ENCODE results near the gene QSOX2. TPM values are rescaled to one million over a fixed set of nuclear protein-coding genes. Genes with fewer than 3 reads are reported as not detected.
A peak's percentile ranks its signal among the peaks of the same experiment; 100 is the strongest.

Gene QSOX2
- total RNA-seq, 1 experiment from 2014 or later, result 48.0 TPM

GRCh38 chr9:136198605-136199083 is 47.0 kb downstream of the QSOX2 start:
- H3K9me3 ChIP-seq (replicated peaks), result no peaks in the 10 kb centered on the region
- H3K4me1 ChIP-seq, result no peaks in the 10 kb centered on the region
- H3K27ac ChIP-seq, result no peak overlapping the region
- H3K27me3 ChIP-seq, result peaks cover 10% of the 10 kb centered on the region
- no peak overlapping the region for H3K4me3 ChIP-seq
- no peaks in the 10 kb centered on the region for H3K36me3 ChIP-seq
- no peak for DNase-seq

- no peaks in the 10 kb centered on the region for H3K36me3 ChIP-seq
- DNase-seq, result no peak
Measured at GRCh38 chr9:136197930-136198604, 47.5 kb downstream of the QSOX2 start.

DNA sequence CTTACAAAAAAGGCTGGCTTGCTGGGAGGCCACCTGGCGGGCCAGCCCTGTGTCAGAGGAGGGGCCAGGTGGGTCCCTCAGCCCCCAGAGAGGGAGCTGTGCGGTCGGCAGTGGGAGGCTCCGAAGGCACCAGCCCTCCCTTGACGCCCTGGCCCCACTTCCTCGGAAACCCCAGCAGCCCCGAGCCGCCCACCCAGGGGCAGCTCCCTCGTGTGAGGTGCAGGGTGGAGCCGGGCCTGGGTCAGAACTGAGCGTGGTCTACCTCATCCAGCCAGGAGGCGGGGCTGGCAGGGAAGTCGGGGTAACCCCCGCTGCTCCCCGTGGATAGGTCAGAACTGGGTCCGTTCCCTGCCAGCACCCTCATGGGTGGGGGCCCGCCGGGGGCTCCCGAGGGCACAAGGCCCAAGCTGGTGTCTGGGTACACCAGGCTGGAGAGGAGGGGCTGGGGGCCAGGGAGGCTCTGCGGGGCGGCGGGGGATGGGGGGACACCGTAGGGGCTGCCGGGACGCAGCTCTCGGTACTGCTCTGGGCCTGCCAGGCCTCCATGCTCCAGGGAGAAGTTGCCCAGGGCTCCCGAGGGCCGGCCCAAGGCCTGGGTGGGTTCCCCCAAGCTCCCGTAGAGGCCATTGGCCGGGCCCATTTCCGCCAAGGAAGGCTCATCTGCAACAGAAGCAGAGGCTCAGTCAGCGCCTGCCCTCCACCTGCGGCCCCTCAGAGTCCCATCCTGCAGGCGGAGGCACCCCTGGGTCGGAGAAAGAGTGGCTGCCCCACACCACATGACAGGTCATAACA is 48.3 kb downstream of the QSOX2 start:
- no peak overlapping the region for H3K4me3 ChIP-seq
- peaks cover 10% of the 10 kb centered on the region for H3K27me3 ChIP-seq
- 0 out of 2 replicates have a peak, but pooled peaks cover under 1% of the 10 kb centered on the region for H3K4me1 ChIP-seq

More at GRCh38 chr9:136197930-136198604, 47.5 kb downstream of the QSOX2 start:
- no peak overlapping the region for H3K4me3 ChIP-seq
- H3K9me3 ChIP-seq (replicated peaks), result no peaks in the 10 kb centered on the region
- peaks cover 10% of the 10 kb centered on the region for H3K27me3 ChIP-seq
- H3K27ac ChIP-seq, result no peak overlapping the region
- H3K4me1 ChIP-seq, result no peaks in the 10 kb centered on the region

DNA sequence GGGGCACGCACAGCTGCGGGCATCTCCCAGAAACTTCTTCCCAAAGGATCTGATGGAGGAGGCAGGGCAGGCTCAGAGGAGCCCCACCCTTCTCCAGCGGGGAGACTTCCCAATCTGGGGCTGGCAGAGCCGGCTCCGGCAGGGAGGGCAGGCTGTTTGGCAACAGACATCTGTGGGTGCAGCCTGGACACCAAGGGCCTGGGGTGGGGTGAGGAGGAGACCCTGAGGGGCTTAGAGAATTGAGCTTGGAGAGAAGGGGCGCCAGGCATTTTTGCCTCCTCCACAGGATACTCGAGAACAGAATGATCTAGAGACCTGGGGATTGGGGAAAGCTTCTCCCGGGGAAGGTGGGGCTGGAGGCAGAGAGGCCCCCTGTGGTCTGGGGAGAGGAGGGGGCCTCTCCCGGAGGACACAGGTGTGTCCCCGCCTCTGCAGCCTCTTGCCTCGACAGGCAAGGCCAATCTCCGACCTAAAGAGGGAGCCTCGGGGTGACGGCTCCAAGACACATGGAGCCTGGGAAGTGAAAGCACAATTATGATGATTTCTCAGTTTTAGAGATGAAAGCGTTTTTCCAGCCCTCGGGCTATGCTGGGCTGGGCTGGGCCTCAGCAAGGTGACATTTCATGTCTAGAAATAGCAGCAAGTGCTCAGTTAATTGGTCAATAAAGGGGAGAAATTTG is 49.1 kb downstream of the QSOX2 start:
- H3K9me3 ChIP-seq (replicated peaks), result no peaks in the 10 kb centered on the region
- peaks cover 10% of the 10 kb centered on the region for H3K27me3 ChIP-seq

More for the DNA sequence above, 48.3 kb downstream of the QSOX2 start:
- DNase-seq, result no peak
- Histone ChIP-seq H3K9me3 (replicated peaks) (no peaks in the 10 kb centered on the region), H3K36me3 (no peaks in the 10 kb centered on the region), H3K27ac (no peak overlapping the region)

GRCh38 chr9:136194540-136194939 is 51.1 kb downstream of the QSOX2 start:
- H3K9me3 ChIP-seq (replicated peaks), result no peaks in the 10 kb centered on the region
- H3K27me3 ChIP-seq, result peaks cover 10% of the 10 kb centered on the region
- no peaks in the 10 kb centered on the region for H3K36me3 ChIP-seq
- no peak for DNase-seq
- H3K4me3 ChIP-seq, result no peak overlapping the region
- H3K27ac ChIP-seq, result no peak overlapping the region
- H3K4me1 ChIP-seq, result peaks cover 22% of the 10 kb centered on the region

More for the DNA sequence above, 49.1 kb downstream of the QSOX2 start:
- Histone ChIP-seq H3K4me3 (no peak overlapping the region), H3K27ac (no peak overlapping the region), H3K36me3 (no peaks in the 10 kb centered on the region), H3K4me1 (peaks cover 7% of the 10 kb centered on the region; the same call in 1 of the 2 replicates)
- DNase-seq, result no peak

DNA sequence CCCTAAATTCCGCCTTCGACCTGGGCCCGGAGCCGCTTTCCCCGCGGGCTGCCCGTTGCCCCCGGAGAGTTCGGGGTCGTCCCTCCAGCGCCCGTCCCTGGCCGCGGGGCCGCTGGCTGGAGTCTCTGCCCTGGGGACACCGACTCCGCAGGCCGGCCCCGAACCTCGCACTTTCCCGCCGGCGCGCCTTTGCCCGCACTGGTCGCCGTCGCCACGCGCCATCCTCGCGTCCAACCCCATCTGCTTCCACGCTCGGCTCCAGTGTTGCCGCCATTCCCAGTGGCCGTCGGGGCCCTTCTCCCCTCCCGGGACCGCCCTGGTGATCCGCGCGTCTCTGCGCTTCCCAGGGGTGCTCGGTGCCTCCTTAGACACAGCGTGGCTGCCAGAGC is 51.7 kb downstream of the QSOX2 start:
- peaks cover 10% of the 10 kb centered on the region for H3K27me3 ChIP-seq
- no peaks in the 10 kb centered on the region for H3K36me3 ChIP-seq
- no peak for DNase-seq
- H3K4me3 ChIP-seq, result no peak overlapping the region
- no peak overlapping the region for H3K27ac ChIP-seq
- H3K4me1 ChIP-seq, result peaks cover 29% of the 10 kb centered on the region
- H3K9me3 ChIP-seq (replicated peaks), result no peaks in the 10 kb centered on the region

GRCh38 chr9:136193127-136193890 is 52.3 kb downstream of the QSOX2 start:
- Histone ChIP-seq H3K4me3 (no peak overlapping the region), H3K27me3 (peaks cover 10% of the 10 kb centered on the region), H3K36me3 (no peaks in the 10 kb centered on the region), H3K4me1 (peaks cover 30% of the 10 kb centered on the region), H3K27ac (no peak overlapping the region), H3K9me3 (replicated peaks) (no peaks in the 10 kb centered on the region)
- DNase-seq, result no peak

DNA sequence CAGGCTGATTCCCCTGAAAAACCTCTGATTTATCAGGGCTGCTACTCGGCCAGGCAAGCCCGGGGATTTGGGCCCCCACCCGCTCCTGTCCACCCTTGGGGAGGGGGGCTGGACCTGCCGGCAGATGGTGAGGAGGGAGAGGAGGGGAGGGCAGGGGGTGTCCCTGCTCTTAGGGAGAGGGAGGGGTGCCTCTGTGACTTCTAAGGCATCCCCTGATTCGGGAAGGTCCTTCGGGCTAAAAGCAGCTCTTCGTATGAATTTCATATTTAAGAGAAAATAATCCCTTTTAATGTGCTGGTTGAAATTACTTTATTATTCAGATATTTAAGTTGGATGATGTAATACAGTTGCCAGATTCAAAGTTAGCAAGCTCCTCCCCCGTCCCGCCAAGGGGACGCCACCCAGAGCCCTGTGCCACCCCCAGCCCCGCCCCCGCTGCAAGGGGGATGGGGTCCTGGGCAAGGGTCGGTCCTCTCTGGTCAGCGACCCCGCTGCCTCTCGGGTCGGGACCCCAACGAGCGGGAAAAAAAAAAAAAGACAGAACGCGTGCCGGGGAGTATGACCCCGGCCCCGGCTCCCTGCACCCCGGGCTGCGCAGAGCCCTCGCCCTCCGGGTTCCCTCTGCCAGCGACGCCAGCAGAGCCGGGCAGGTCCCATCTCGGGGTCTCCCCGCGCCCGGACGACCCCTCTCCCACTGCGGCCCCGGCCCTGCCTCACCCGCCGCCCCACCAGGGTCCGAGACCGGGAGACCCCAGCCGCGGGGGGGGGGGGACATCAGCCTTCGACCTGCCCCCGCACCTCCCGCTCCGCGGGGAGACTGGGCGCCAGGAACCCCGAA is 53.1 kb downstream of the QSOX2 start:
- no peak overlapping the region for H3K27ac ChIP-seq
- peaks cover 30% of the 10 kb centered on the region for H3K4me1 ChIP-seq
- no peaks in the 10 kb centered on the region for H3K36me3 ChIP-seq
- DNase-seq, result no peak
- no peaks in the 10 kb centered on the region for H3K9me3 ChIP-seq (replicated peaks)
- H3K4me3 ChIP-seq, result no peak overlapping the region
- peaks cover 10% of the 10 kb centered on the region for H3K27me3 ChIP-seq

DNA sequence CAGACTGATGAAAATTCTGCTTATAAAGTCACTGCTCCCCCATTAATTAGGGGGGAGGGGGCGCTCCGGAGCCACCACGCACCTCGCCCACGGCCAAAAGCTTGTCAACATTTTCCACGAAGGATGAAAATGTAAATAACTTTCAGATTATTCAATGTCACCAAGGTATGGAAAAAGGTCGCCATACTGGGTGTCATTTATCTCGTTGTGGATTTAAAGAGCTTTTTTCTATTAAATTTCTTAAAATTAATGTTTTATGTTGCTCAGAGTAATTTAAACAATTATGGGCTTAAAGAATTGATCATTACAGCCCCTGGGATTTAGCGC is 53.7 kb downstream of the QSOX2 start:
- no peak overlapping the region for H3K4me3 ChIP-seq
- no peaks in the 10 kb centered on the region for H3K36me3 ChIP-seq
- no peak for DNase-seq
- peaks cover 30% of the 10 kb centered on the region for H3K4me1 ChIP-seq
- no peaks in the 10 kb centered on the region for H3K9me3 ChIP-seq (replicated peaks)
- H3K27me3 ChIP-seq, result peaks cover 8% of the 10 kb centered on the region
- no peak overlapping the region for H3K27ac ChIP-seq

GRCh38 chr9:136191099-136191959 is 54.3 kb downstream of the QSOX2 start:
- Histone ChIP-seq H3K27me3 (peaks cover 2% of the 10 kb centered on the region), H3K4me1 (peaks cover 30% of the 10 kb centered on the region), H3K27ac (no peak overlapping the region), H3K4me3 (no peak overlapping the region), H3K36me3 (no peaks in the 10 kb centered on the region), H3K9me3 (replicated peaks) (no peaks in the 10 kb centered on the region)
- DNase-seq, result peak in 1 of 2 experiments; percentile 43

DNA sequence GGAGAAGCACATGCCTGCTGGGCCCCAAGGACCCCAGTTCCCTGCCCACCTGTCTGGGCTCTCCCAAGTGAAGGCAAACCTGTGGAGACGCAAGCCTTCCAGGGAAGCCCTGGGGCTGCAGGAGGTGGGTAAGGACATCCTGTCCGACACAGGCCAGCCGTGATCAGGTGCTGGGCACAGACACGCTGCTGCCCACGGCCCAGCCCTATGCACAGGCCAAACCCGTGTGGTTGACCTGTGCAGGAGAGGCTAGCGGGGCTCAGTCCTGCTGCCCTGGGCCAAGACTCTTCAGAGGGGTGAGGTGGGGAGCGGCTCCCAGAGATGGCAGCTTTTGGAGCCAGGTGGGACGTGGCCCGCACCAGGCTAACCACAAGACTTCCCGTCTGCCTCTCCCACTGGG is 55.0 kb downstream of the QSOX2 start:
- H3K4me1 ChIP-seq, result peaks cover 30% of the 10 kb centered on the region
- H3K36me3 ChIP-seq, result no peaks in the 10 kb centered on the region
- H3K27ac ChIP-seq, result no peak overlapping the region
- no peaks in the 10 kb centered on the region for H3K27me3 ChIP-seq
- H3K9me3 ChIP-seq (replicated peaks), result no peaks in the 10 kb centered on the region
- DNase-seq, result no peak
- H3K4me3 ChIP-seq, result no peak overlapping the region

DNA sequence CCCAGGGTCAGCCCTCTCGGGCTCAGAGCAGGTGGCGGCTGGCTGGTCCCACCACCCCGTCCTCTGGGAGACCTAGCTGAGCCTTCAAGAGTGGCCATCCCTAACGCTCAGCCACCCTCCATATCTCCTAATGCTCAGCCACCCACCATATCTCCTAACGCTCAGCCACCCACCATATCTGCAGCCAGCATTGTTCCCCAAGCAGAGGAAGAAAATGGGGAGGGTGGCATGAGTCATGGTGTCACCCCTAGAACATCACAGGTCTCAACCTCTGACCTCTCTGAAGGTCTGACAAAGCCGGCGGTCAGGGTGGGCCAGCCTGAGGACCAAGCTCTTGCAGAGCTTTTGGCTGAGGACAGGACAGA is 55.4 kb downstream of the QSOX2 start:
- no peak for DNase-seq
- Histone ChIP-seq H3K9me3 (replicated peaks) (no peaks in the 10 kb centered on the region), H3K4me1 (peaks cover 30% of the 10 kb centered on the region), H3K4me3 (no peak overlapping the region), H3K27me3 (no peaks in the 10 kb centered on the region), H3K36me3 (no peaks in the 10 kb centered on the region), H3K27ac (no peak overlapping the region)
